HG03460 (cell line): ENCODE results near the gene R3HCC1L.
"Not testable (repeated sequence)": the region's sequence is repeated elsewhere in the genome, so short reads cannot be mapped to it uniquely, and the experiment has no call there.

ENCODE experiments used
- ATAC-seq: cut with Tn5 transposase; IDR thresholded peaks from one replicate; pipeline ENCODE4 v1.9.1; 2021; ENCODE audit not compliant: unreplicated experiment

The R3HCC1L gene

GRCh38 chr10:98170249-98171117 lies 36.0 kb downstream of the R3HCC1L start:
- ATAC-seq, result no peak

- no peak for ATAC-seq
Observed at GRCh38 chr10:98172073-98172472, 37.6 kb downstream of the R3HCC1L start.

DNA sequence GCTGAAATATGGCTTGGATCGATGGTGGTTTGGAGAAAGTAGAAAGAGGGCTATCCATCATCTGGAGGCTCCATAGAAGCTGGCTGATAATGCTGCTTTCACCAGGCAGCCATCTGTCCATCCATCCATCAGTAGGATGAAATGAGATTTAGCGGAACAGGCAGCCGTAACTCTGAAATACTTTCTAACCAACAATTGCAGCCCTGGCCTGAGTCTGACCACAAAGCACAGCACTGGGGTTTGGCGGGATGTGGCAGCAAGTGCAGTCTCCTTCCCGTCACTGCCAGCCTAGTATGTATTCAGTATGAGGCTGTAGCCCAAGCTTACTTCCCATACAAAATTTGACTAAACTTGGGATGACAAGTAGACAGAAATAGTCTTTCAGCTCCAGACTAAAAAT lies 38.0 kb downstream of the R3HCC1L start:
- no peak for ATAC-seq

- no peak for ATAC-seq
Observed at GRCh38 chr10:98173260-98173659, 38.8 kb downstream of the R3HCC1L start.

- not testable (repeated sequence) for ATAC-seq
Observed at GRCh38 chr10:98182351-98182915, 48.0 kb downstream of the R3HCC1L start.

- no peak for ATAC-seq
Observed at GRCh38 chr10:98186681-98187080, 52.2 kb downstream of the R3HCC1L start.

- not testable (repeated sequence) for ATAC-seq
Observed at GRCh38 chr10:98190773-98191172, 56.3 kb downstream of the R3HCC1L start.

DNA sequence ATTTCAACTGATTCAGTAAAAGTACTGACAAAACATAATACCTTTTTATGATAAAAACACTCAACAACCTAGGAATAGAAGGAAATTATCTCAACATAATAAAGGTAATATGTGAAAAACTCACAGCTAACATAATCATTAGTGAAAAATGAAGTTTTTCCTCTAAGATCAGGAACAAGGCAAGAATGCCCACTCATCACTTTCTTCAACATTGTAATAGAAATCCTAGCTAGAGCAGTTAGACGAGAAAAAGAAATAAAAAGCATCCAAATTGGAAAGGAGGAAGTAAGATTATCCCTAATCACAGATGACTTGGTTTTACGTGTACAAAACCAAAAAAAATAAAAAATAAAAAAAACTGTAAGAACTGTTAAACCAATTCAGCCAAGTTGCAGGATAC lies 58.6 kb downstream of the R3HCC1L start:
- no peak for ATAC-seq

DNA sequence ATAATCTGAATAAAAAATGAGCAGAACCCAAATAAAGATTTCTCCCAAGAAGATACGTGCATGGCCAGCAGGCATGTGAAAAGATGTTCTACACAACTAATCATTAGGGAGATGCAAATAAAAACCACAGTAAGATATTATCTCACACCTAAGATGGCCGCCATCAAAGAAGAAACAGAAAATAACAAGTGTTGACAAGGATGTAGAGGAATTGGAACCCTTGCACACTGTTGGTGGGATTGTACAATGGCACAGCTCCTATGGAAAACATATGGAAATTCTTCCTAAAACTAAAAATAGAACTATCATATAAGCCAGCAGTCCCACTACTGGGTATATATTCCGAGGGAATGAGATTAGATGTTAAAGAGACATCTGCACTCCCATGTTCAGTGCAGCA lies 60.2 kb downstream of the R3HCC1L start:
- no peak for ATAC-seq

DNA sequence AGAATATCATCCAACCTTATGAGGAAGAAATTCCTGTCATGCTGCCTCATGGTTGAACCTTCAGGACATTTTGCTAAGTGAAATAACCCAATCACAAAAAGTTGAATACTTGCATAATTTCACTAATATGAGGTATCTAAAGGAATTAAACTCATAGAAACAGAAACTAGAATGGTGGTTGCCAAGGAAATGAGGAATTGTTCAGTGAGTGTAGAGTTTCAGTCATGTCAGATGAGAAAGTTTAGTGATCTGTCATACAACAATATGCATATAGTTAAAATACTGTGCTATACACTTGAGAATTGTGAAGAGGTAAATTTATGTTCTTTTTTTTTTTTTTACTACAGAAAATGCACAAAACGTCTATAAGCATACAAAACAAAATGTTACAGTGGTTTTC lies 60.7 kb downstream of the R3HCC1L start:
- ATAC-seq, result no peak

DNA sequence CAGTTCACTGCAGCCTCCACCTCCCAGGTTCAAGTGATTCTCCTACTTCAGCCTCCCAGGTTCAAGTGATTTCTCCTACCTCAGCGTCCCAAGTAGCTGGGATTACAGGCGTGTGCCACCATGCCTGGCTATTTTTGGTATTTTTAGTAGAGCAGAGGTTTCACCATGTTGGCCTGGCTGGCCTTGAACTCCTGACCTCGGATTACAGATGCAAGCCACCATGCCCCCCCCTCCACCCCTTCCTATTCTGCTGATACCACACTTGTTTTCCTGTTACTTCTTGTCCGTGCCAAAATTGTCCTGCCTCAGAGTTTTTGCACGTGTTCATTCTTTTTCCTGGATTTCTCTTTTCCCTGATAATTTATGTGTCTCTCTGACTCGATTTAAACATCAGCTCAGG lies 62.5 kb downstream of the R3HCC1L start:
- ATAC-seq, result no peak

DNA sequence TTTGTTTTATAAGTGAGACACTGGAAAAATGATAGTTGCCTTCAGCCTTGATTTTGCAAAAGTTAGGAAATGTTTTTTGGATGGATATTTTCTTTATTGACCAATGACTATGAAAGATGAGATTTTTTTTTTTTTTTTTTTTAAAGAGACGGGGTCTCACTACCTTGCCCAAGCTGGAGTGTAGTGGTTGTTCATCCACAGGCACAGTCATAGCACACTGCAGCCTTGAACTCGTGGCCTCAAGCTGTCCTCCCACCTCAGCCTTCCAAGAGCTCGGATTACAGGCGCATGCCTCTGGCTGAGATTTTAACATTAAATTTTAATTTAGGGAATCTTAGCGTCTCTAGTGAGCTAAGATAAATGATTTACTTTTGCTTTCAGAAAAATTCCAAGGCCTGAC lies 67.3 kb downstream of the R3HCC1L start:
- no peak for ATAC-seq

DNA sequence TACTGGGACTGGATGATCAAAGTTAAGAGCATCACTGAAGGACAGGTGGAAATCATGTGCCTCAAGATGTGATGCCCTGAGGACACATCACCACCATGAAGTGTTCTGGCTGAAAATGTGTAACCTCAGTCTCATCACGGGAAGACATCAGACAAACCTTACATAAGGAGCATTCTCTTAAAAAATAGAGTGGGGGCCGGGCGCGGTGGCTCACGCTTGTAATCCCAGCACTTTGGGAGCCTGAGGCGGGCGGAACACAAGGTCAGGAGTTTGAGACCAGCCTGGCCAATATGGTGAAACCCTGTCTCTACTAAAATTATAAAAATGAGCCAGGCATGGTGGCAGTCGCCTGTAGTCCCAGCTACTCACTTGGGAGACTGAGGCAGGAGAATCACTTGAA lies 67.9 kb downstream of the R3HCC1L start:
- no peak for ATAC-seq

DNA sequence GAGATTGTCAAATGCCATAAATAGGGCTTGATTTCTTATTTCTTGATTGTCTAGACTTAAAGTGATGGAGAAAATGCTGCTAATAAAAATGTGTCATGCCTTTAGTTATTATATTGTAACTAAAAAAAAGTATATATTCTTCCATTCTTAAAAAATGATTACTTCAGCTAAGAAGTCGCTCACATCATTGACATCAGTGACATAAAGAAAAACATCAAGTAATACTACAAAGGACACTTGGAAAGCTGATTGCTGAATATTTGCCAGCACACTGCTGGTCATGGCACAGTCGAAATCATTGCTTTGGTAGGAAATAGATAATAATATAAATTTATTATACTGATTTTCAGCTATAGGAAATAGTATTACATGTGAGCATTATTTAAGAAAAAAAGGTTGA lies 70.9 kb downstream of the R3HCC1L start:
- no peak for ATAC-seq

DNA sequence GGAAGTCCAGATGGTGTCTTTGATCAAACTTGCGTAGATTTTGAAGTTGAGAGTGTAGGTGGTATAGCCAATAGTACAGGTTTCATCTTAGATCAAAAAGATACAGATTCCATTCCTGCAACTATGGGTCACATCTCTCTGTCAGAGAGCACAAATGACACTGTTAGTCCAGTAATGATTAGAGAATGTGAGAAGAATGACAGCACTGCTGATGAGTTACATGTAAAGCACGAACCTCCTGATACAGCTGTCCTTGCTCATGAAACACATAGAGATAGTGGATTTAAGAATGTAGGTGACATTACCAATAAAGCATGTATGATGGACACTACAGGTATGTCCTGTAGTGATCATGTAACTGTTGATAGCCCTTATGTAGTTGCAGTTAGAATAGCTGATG lies 74.5 kb downstream of the R3HCC1L start:
- ATAC-seq, result no peak

GRCh38 chr10:98209441-98209840 lies 75.0 kb downstream of the R3HCC1L start:
- ATAC-seq, result no peak

DNA sequence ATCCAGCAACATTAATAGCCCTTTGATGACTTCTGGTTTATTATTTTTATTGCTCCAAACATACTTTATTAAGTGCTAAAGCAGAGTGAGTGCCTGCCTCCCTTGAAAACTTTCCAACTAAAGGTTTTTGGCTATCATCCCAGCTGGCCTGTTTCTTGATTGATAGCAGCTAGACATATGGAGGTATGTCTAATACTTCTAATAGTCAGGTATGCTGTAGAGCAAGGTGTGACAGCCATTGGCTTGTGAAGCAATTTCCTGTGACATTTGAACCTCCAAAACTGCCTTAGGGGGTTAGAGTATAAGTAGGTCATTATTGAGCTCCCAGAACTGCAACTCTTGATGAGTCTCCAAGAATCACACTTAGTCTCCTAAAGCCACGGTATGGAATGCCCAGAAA lies 77.7 kb downstream of the R3HCC1L start:
- no peak for ATAC-seq

DNA sequence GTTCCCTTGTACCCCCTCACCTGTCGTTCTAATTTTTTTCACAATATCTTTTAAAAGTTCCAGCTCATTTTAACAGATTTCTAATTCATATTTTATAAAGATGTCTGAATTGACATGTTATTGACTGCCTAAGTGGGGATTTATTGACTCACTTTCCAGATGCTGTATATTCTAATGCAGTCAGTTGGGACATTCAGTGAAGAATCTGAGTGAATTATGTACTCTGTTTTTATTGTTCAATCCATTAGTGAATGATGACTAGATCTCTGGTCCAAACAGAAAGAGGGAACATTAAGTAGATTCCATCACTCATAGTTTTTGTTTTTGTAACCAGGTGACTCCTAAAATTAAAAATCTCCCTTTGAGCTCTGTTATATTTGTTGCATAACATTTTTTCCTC lies 79.3 kb downstream of the R3HCC1L start:
- no peak for ATAC-seq

- no peak for ATAC-seq
Observed at GRCh38 chr10:98215373-98215772, 80.9 kb downstream of the R3HCC1L start.

- no peak for ATAC-seq
Observed at GRCh38 chr10:98217801-98218200, 83.3 kb downstream of the R3HCC1L start.

DNA sequence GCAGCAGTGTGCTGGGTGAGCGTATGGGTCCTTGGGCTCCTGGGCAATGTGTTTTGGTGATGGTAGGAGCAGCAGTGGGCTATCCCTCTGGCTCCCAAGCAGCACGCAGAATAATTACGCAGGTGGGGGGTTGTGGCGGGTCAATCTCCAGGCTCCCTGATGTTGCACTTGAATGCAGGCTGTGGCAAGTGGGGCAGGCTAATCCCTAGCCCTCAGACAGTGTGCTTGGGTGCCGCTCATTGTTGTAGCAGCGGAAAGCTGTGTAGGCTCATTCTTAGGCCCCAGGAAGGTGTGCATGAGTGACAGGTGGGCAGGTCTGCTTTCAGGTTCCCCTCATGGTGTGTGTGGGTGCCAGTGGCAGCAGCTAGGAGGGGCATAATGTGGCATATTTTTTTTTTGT lies 89.4 kb downstream of the R3HCC1L start:
- no peak for ATAC-seq

DNA sequence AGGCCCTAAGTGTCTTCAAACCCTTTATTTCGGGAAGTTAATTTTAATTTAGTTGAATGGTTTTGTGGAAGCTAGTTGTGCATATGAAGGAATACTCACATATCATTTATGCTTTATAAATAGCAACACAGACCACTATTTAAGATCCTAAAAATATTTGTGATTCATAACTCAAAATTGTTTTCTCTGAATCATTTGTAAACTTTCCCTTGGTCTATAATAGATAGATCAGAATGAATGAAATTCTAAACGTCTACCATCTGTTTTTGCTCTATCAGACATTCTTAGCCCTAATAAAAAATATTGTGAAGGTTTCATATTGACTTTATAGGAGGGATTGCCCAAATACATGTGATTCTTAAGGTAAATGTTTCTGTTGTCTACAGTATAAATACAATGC lies 90.1 kb downstream of the R3HCC1L start:
- ATAC-seq, result no peak

- no peak for ATAC-seq
Observed at GRCh38 chr10:98224996-98225395, 90.5 kb downstream of the R3HCC1L start.
